Lower leg skin (tissue), 4 donors: Measurements from ENCODE around the gene MSTN. TPM values are rescaled to one million over a fixed set of nuclear protein-coding genes. Genes with fewer than 3 reads are reported as not detected.
"Not testable (repeated sequence)": the region's sequence is repeated elsewhere in the genome, so short reads cannot be mapped to it uniquely, and the experiment has no call there.

Experiments
- DNase-seq, 2 donors: peaks; one replicate each; pipeline ENCODE4 v3.0.0-alpha.2; 2019; ENCODE audit warnings: low spot score in 2 of 2
- H3K4me3 ChIP-seq: fragments of 200-600 bp; sonication (generic); 2 replicates; pipeline ENCODE4 v1.5.1; 2017; ENCODE audit warnings: mild to moderate bottlenecking, low read depth; ENCODE audit not compliant: poor library complexity, severe bottlenecking
- CTCF ChIP-seq, 3 donors: fragments of 450-650 bp; IDR thresholded peaks; one replicate each; pipeline ENCODE4 v1.5.1; 2016; ENCODE audit warnings: antibody characterized with exemption in 3 of 3, mild to moderate bottlenecking in 3 of 3, moderate library complexity in 2 of 3
- POLR2A ChIP-seq, 2 donors: fragments of 450-650 bp; IDR thresholded peaks; one replicate each; pipeline ENCODE4 v1.6.1; 2016 to 2017; ENCODE audit warnings: antibody characterized with exemption in 2 of 2, mild to moderate bottlenecking in 1 of 2, moderate library complexity in 1 of 2
- WGBS, 2 donors: methylation state at CpG; one replicate each; pipeline ENCODE4 v1.1.5; 2018; 5-methylcytosine and 5-hydroxymethylcytosine counted together
- intact Hi-C: fragments of 100-400 bp; cut with DNase I; formaldehyde crosslinking; loops from one replicate; pipeline ENCODE4 v1.15.0; 2023; ENCODE audit warnings: low total_unique reads
- total RNA-seq, 4 donors: library from RNA; depleted of rRNA; stranded (reverse); fragments of >200 nt; gene quantifications; one replicate each; pipeline ENCODE4 v1.1.0, GENCODE V29; 2016

The MSTN gene
- total RNA-seq, 4 donors from 2014 or later = 0.15 to 0.29 TPM; not detected in 2

- no peak overlapping the region for H3K4me3 ChIP-seq
- intact Hi-C loops = no loop called here
- TF ChIP-seq CTCF (IDR thresholded peaks at IDR 0.05) (no peak), POLR2A (IDR thresholded peaks at IDR 0.05) (no peak)
- no peak for DNase-seq
Observed at GRCh38 chr2:190051223-190051622, 11.3 kb downstream of the MSTN start.

GRCh38 chr2:190050001-190050400, 12.5 kb downstream of the MSTN start:
- DNase-seq = no peak
- no peak for TF ChIP-seq CTCF (IDR thresholded peaks at IDR 0.05)
- no peak for TF ChIP-seq POLR2A (IDR thresholded peaks at IDR 0.05)
- H3K4me3 ChIP-seq = no peak overlapping the region
- intact Hi-C loops = no loop called here

- intact Hi-C loops = no loop called here
- 100% methylated on average over 1 to 2 of the region's 2 CpGs for WGBS, 2 donors
- TF ChIP-seq CTCF (IDR thresholded peaks at IDR 0.05) (no peak), POLR2A (IDR thresholded peaks at IDR 0.05) (no peak)
Observed at GRCh38 chr2:190044866-190045265, 17.7 kb downstream of the MSTN start.

GRCh38 chr2:190043441-190043840, 19.1 kb downstream of the MSTN start:
- DNase-seq = no peak
- TF ChIP-seq POLR2A (IDR thresholded peaks at IDR 0.05) (no peak), CTCF (IDR thresholded peaks at IDR 0.05) (no peak)
- WGBS, 2 donors = 71 to 73% methylated on average over 3 of the region's 3 CpGs
- intact Hi-C loops = no loop called here
- H3K4me3 ChIP-seq = no peak overlapping the region

More at GRCh38 chr2:190044866-190045265, 17.7 kb downstream of the MSTN start:
- DNase-seq = no peak
- H3K4me3 ChIP-seq = no peak overlapping the region

- intact Hi-C loops = no loop called here
- DNase-seq = no peak
- TF ChIP-seq CTCF (IDR thresholded peaks at IDR 0.05) (no peak), POLR2A (IDR thresholded peaks at IDR 0.05) (no peak)
- H3K4me3 ChIP-seq = no peak overlapping the region
- WGBS, 2 donors = 53 to 56% methylated on average over 2 of the region's 2 CpGs
Observed at GRCh38 chr2:190036071-190036470, 26.5 kb downstream of the MSTN start.

- H3K4me3 ChIP-seq, DNase-seq, intact Hi-C loops: not testable (repeated sequence)
- WGBS, 2 donors = 49 to 55% methylated on average over 10 of the region's 10 CpGs
Observed at GRCh38 chr2:190034417-190034816, 28.1 kb downstream of the MSTN start.
